HEK293T (cell line): ENCODE measurements around the gene FIGN.

ENCODE experiments used
- CTCF ChIA-PET: fragments of 350-600 bp; formaldehyde crosslinking; extraction: SDS; loops from one replicate; lab custom pipeline; 2021; ENCODE audit warnings: antibody characterized with exemption, inconsistent platforms; lab: Yijun Ruan, JAX
- POLR2A ChIA-PET: fragments of 350-600 bp; formaldehyde crosslinking; extraction: SDS; loops from one replicate; lab custom pipeline; 2020; ENCODE audit warnings: antibody characterized with exemption, inconsistent platforms; lab: Yijun Ruan, JAX
- DNase-seq: peaks from one replicate; pipeline ENCODE4 v3.0.0; 2012; ENCODE audit warnings: mixed read lengths; ENCODE audit errors: extremely low spot score
- ARNT ChIP-seq: fragments of 450-650 bp; IDR thresholded peaks from 2 replicates; pipeline ENCODE4 v1.6.1; 2017; ENCODE audit warnings: mild to moderate bottlenecking
- BHLHE40 ChIP-seq: fragments of 450-650 bp; IDR thresholded peaks from 2 replicates; pipeline ENCODE4 v1.6.1; 2016; ENCODE audit warnings: mild to moderate bottlenecking, moderate library complexity, borderline replicate concordance
- CTBP1 ChIP-seq: fragments of 450-650 bp; IDR thresholded peaks from 2 replicates; pipeline ENCODE4 v1.6.1; 2016; ENCODE audit warnings: borderline replicate concordance
- ELF4 ChIP-seq: fragments of 450-650 bp; IDR thresholded peaks from 2 replicates; pipeline ENCODE4 v1.6.1; 2017; ENCODE audit warnings: antibody characterized with exemption
- FOXA1 ChIP-seq: fragments of 450-650 bp; IDR thresholded peaks from 2 replicates; pipeline ENCODE4 v1.6.1; 2016; ENCODE audit warnings: mild to moderate bottlenecking
- FOXK2 ChIP-seq: fragments of 450-650 bp; IDR thresholded peaks from 2 replicates; pipeline ENCODE4 v1.6.1; 2016; ENCODE audit warnings: mild to moderate bottlenecking
- FOXM1 ChIP-seq: fragments of 450-650 bp; IDR thresholded peaks from 2 replicates; pipeline ENCODE4 v1.6.1; 2017; ENCODE audit warnings: mild to moderate bottlenecking, borderline replicate concordance
- HDGF ChIP-seq: fragments of 450-650 bp; IDR thresholded peaks from 2 replicates; pipeline ENCODE4 v1.6.1; 2017; ENCODE audit warnings: antibody characterized with exemption, borderline replicate concordance
- L3MBTL2 ChIP-seq: fragments of 450-650 bp; conservative IDR thresholded peaks from 2 replicates; pipeline ENCODE4 v1.6.1; 2016; ENCODE audit warnings: mild to moderate bottlenecking
- LEF1 ChIP-seq: fragments of 450-650 bp; IDR thresholded peaks from 2 replicates; pipeline ENCODE4 v1.6.1; 2017; ENCODE audit warnings: mild to moderate bottlenecking, borderline replicate concordance
- NFRKB ChIP-seq: fragments of 450-650 bp; IDR thresholded peaks from 2 replicates; pipeline ENCODE4 v1.6.1; 2016; ENCODE audit warnings: mild to moderate bottlenecking, moderate library complexity
- SP1 ChIP-seq: fragments of 450-650 bp; IDR thresholded peaks from 2 replicates; pipeline ENCODE4 v1.6.1; 2017
- SUZ12 ChIP-seq: fragments of 450-650 bp; IDR thresholded peaks from 2 replicates; pipeline ENCODE4 v1.6.1; 2016; ENCODE audit warnings: mild to moderate bottlenecking
- TARDBP ChIP-seq: fragments of 450-650 bp; IDR thresholded peaks from 2 replicates; pipeline ENCODE4 v1.6.1; 2016
- ZNF384 ChIP-seq: fragments of 450-650 bp; IDR thresholded peaks from 2 replicates; pipeline ENCODE4 v1.6.1; 2016
- TF ChIP-seq, protein P1 (sequence below): fragments of 450-650 bp; IDR thresholded peaks from 2 replicates; pipeline ENCODE4 v1.6.1; 2016

The FIGN gene

GRCh38 chr2:163580757-163581156, 155.1 kb downstream of the FIGN start:
- ChIA-PET CTCF (no interaction called here), POLR2A (no interaction called here)
- TF ChIP-seq NFRKB: no peak
- no peak for TF ChIP-seq SP1
- no peak for TF ChIP-seq FOXK2
- DNase-seq: no peak

GRCh38 chr2:163574309-163574708, 161.5 kb downstream of the FIGN start:
- ChIA-PET POLR2A (no interaction called here), CTCF (no interaction called here)
- TF ChIP-seq FOXM1 (no peak), SP1 (no peak), ELF4 (no peak), ZNF384 (no peak), TARDBP (no peak), CTBP1 (no peak), L3MBTL2 (no peak), BHLHE40 (no peak), FOXK2 (no peak), HDGF (no peak), ARNT (no peak), SUZ12 (no peak), LEF1 (no peak), FOXA1 (no peak), NFRKB (no peak)
- TF ChIP-seq, protein P1, sequence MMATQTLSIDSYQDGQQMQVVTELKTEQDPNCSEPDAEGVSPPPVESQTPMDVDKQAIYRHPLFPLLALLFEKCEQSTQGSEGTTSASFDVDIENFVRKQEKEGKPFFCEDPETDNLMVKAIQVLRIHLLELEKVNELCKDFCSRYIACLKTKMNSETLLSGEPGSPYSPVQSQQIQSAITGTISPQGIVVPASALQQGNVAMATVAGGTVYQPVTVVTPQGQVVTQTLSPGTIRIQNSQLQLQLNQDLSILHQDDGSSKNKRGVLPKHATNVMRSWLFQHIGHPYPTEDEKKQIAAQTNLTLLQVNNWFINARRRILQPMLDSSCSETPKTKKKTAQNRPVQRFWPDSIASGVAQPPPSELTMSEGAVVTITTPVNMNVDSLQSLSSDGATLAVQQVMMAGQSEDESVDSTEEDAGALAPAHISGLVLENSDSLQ: no peak
- no peak for DNase-seq

- ChIA-PET POLR2A (no interaction called here), CTCF (no interaction called here)
- TF ChIP-seq ELF4 (no peak), FOXA1 (no peak), TARDBP (no peak), SUZ12 (no peak), BHLHE40 (no peak), L3MBTL2 (no peak), HDGF (no peak), ARNT (no peak), NFRKB (no peak), SP1 (no peak), FOXM1 (no peak)
- TF ChIP-seq, protein P1: no peak
- DNase-seq: no peak
Measured at GRCh38 chr2:163573652-163574051, 162.2 kb downstream of the FIGN start.

DNA sequence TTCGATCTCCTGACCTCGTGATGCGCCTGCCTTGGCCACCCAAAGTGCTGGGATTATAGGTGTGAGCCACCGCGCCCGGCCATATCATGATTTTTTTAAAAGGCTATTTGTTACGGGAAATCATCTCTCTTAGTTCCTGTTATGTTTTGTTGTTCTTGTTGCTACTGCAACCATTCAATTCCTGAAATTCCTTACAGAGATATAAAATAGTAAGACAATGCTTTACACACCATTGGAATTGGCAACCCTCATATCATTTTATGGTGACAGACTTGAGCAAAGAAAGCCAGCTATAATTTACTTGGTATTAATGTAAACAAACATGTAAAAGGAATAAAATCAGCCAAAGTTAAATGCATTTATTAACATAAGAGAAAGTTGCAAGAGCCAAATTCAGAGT, 163.0 kb downstream of the FIGN start:
- ChIA-PET POLR2A (no interaction called here), CTCF (no interaction called here)
- no peak for DNase-seq
- no peak for TF ChIP-seq HDGF
- no peak for TF ChIP-seq ELF4
- TF ChIP-seq FOXA1: no peak
- TF ChIP-seq ARNT: no peak
- TF ChIP-seq, protein P1: no peak
- no peak for TF ChIP-seq L3MBTL2
- TF ChIP-seq BHLHE40: no peak
- TF ChIP-seq FOXK2: no peak
- no peak for TF ChIP-seq CTBP1
- no peak for TF ChIP-seq FOXM1
- no peak for TF ChIP-seq NFRKB
- TF ChIP-seq TARDBP: no peak
- no peak for TF ChIP-seq LEF1
- no peak for TF ChIP-seq ZNF384
- no peak for TF ChIP-seq SP1
- TF ChIP-seq SUZ12: no peak

GRCh38 chr2:163571423-163572102, 164.2 kb downstream of the FIGN start:
- CTCF ChIA-PET: no interaction called here

More at GRCh38 chr2:163571423-163572102, 164.2 kb downstream of the FIGN start:
- no peak for DNase-seq
- POLR2A ChIA-PET: no interaction called here
- TF ChIP-seq ARNT (no peak), ELF4 (no peak), L3MBTL2 (no peak), SUZ12 (no peak), FOXM1 (no peak), HDGF (no peak), FOXA1 (no peak), LEF1 (no peak), ZNF384 (no peak)
- TF ChIP-seq, protein P1: no peak
